ENCODE measurements around the gene MAP3K8. TPM values are rescaled to one million over a fixed set of nuclear protein-coding genes. Genes with fewer than 3 reads are reported as not detected.

Gene MAP3K8
- total and polyA plus RNA-seq, 2 experiments from 2014 or later: 3.7 to 4.8 TPM

- WGBS, 2 experiments (ENCODE audit: low coverage in 1 of 2, low lambda C conversion rate in 2 of 2, missing lambda C conversion rate in 2 of 2): 90 to 95% methylated on average over 8 to 9 of the region's 9 CpGs
- Histone ChIP-seq H3K36me3 (ENCODE audit: low read depth) (no peaks in the 10 kb centered on the region), H3K79me2 (ENCODE audit: insufficient read depth) (no peaks in the 10 kb centered on the region), H3K4me1 (ENCODE audit: insufficient read depth) (peaks cover 21% of the 10 kb centered on the region), H4K20me1 (ENCODE audit: insufficient read depth) (no peaks in the 10 kb centered on the region), H3K9me2 (ENCODE audit: insufficient read depth) (no peaks in the 10 kb centered on the region), H3F3A (ENCODE audit: insufficient read depth) (peaks cover 10% of the 10 kb centered on the region; the same call in 1 of the 2 replicates), H3K9me3 (ENCODE audit: low read depth) (no peaks in the 10 kb centered on the region), H3K27ac (no peak overlapping the region), H3K27me3 (replicated peaks; ENCODE audit: insufficient read depth) (no peaks in the 10 kb centered on the region), H3K4me3 (no peak overlapping the region), H3K4me2 (ENCODE audit: unreplicated experiment) (peak overlapping the region; percentile 50), H2AFZ (no peak overlapping the region), H3K9ac (no peak overlapping the region)
- DNase-seq: no peak
- TF ChIP-seq EZH2phosphoT487 (IDR thresholded peaks at IDR 0.05; ENCODE audit: insufficient read depth, low read depth) (no peak), EZH2 (IDR thresholded peaks at IDR 0.05; ENCODE audit: insufficient read depth, poor library complexity, severe bottlenecking) (no peak)
- in situ Hi-C loops (cut with MboI): no loop called here
Measured at GRCh38 chr10:30490289-30491000, 56.5 kb downstream of the MAP3K8 start.

- no peaks in the 10 kb centered on the region for H3K9me2 ChIP-seq (ENCODE audit: insufficient read depth)
- H3K4me3 ChIP-seq: no peak overlapping the region
- in situ Hi-C loops (cut with MboI): no loop called here
- WGBS, 2 experiments (ENCODE audit: low coverage in 1 of 2, low lambda C conversion rate in 2 of 2, missing lambda C conversion rate in 2 of 2): 51 to 57% methylated on average over 8 of the region's 8 CpGs
- H3K27ac ChIP-seq: peak overlapping the region; percentile 34; the same call in 1 of the 2 replicates
- H4K20me1 ChIP-seq (ENCODE audit: insufficient read depth): no peaks in the 10 kb centered on the region
- H3K27me3 ChIP-seq (replicated peaks; ENCODE audit: insufficient read depth): no peaks in the 10 kb centered on the region
- TF ChIP-seq EZH2phosphoT487 (IDR thresholded peaks at IDR 0.05; ENCODE audit: insufficient read depth, low read depth) (no peak), EZH2 (IDR thresholded peaks at IDR 0.05; ENCODE audit: insufficient read depth, poor library complexity, severe bottlenecking) (no peak)
- no peak overlapping the region for H2AFZ ChIP-seq
- no peak overlapping the region for H3K9ac ChIP-seq
- H3F3A ChIP-seq (ENCODE audit: insufficient read depth): peaks cover 10% of the 10 kb centered on the region; the same call in 1 of the 2 replicates
- H3K36me3 ChIP-seq (ENCODE audit: low read depth): no peaks in the 10 kb centered on the region
- H3K9me3 ChIP-seq (ENCODE audit: low read depth): no peaks in the 10 kb centered on the region
- no peaks in the 10 kb centered on the region for H3K79me2 ChIP-seq (ENCODE audit: insufficient read depth)
- peaks cover 21% of the 10 kb centered on the region for H3K4me1 ChIP-seq (ENCODE audit: insufficient read depth)
- peak; percentile 89 for DNase-seq
- H3K4me2 ChIP-seq (ENCODE audit: unreplicated experiment): peak overlapping the region; percentile 50
Measured at GRCh38 chr10:30491204-30491915, 57.4 kb downstream of the MAP3K8 start.

GRCh38 chr10:30491916-30492515 lies 58.0 kb downstream of the MAP3K8 start:
- in situ Hi-C loops (cut with MboI): no loop called here
- Histone ChIP-seq H3K9me3 (ENCODE audit: low read depth) (no peaks in the 10 kb centered on the region), H4K20me1 (ENCODE audit: insufficient read depth) (no peaks in the 10 kb centered on the region), H3F3A (ENCODE audit: insufficient read depth) (peaks cover 10% of the 10 kb centered on the region; the same call in 1 of the 2 replicates), H3K36me3 (ENCODE audit: low read depth) (no peaks in the 10 kb centered on the region), H3K9me2 (ENCODE audit: insufficient read depth) (no peaks in the 10 kb centered on the region), H3K4me2 (ENCODE audit: unreplicated experiment) (no peak overlapping the region), H3K27me3 (replicated peaks; ENCODE audit: insufficient read depth) (no peaks in the 10 kb centered on the region), H3K27ac (no peak overlapping the region), H3K79me2 (ENCODE audit: insufficient read depth) (no peaks in the 10 kb centered on the region), H3K9ac (no peak overlapping the region), H3K4me1 (ENCODE audit: insufficient read depth) (peaks cover 21% of the 10 kb centered on the region), H3K4me3 (no peak overlapping the region), H2AFZ (no peak overlapping the region)
- TF ChIP-seq EZH2 (IDR thresholded peaks at IDR 0.05; ENCODE audit: insufficient read depth, poor library complexity, severe bottlenecking): no peak
- TF ChIP-seq EZH2phosphoT487 (IDR thresholded peaks at IDR 0.05; ENCODE audit: insufficient read depth, low read depth): no peak
- DNase-seq: no peak
- 91 to 93% methylated on average over 4 of the region's 4 CpGs for WGBS, 2 experiments (ENCODE audit: low coverage in 1 of 2, low lambda C conversion rate in 2 of 2, missing lambda C conversion rate in 2 of 2)
